K562 (cell line): Measurements from ENCODE around the gene IPO13. TPM values are rescaled to one million over a fixed set of nuclear protein-coding genes. Genes with fewer than 3 reads are reported as not detected.
A peak's percentile ranks its signal among the peaks of the same experiment; 100 is the strongest.

Experiments used
- ATAC-seq: fragments of 200-7000 bp; cut with Tn5 transposase; 3 replicates; pipeline ENCODE4 v1.9.1; 2020; ENCODE audit warnings: moderate library complexity
- BruUV-seq: library from RNA; stranded (reverse); fragments of 400-500 nt; replicated peaks from 2 replicates; lab custom pipeline; 2021; lab: Mats Ljungman, UMichigan
- CTCF ChIA-PET: fragments of 300-600 bp; formaldehyde crosslinking; extraction: SDS; loops from one replicate; lab custom pipeline; 2021; ENCODE audit warnings: low intra/inter-chr PET ratio; lab: Yijun Ruan, JAX
- POLR2A ChIA-PET: fragments of 300-600, 350-650 bp; sonication (Branson Sonifier 250); formaldehyde crosslinking; extraction: SDS; loops from one replicate; lab custom pipeline; 2021; ENCODE audit warnings: antibody characterized with exemption, inconsistent platforms; lab: Yijun Ruan, JAX
- DNase-seq, 4 experiments: peaks; one replicate each; pipeline versions ENCODE4 v3.0.0 to v3.0.0-alpha.2; 2011 to 2018; ENCODE audit warnings: low spot score in 3 of 4, mixed read lengths in 3 of 4; ENCODE audit errors: extremely low read depth in 1 of 4
- FAIRE-seq: peaks from 2 replicates; lab custom pipeline; 2011; peaks lifted over from hg19 to GRCh38; lab: Jason Lieb, UNC
- H2AFZ ChIP-seq: 2 replicates; pipeline ENCODE4 v1.6.0; 2011; ENCODE audit warnings: low read depth, low read length, control low read depth, inconsistent platforms
- H3K27ac ChIP-seq: fragments of 200-600 bp; 3 replicates; pipeline ENCODE4 v1.8.0; 2011; ENCODE audit warnings: low read depth, mild to moderate bottlenecking, control low read depth, inconsistent platforms, low read length, moderate library complexity, mixed read lengths; ENCODE audit errors: extremely low read depth
- H3K27me3 ChIP-seq, 2 experiments: fragments of 300-600 bp in 1 of 2; 2 replicates in 1 of 2; 3 replicates in 1 of 2; pipeline versions ENCODE4 v1.6.0 to v1.8.0; 2011; ENCODE audit warnings: inconsistent platforms in 2 of 2, low read length in 2 of 2, mild to moderate bottlenecking in 1 of 2, mixed read lengths in 1 of 2, moderate library complexity in 1 of 2; ENCODE audit not compliant: control insufficient read depth in 2 of 2, insufficient read depth in 2 of 2
- H3K36me3 ChIP-seq: fragments of 300-600 bp; 3 replicates; pipeline ENCODE4 v1.8.0; 2011; ENCODE audit warnings: mild to moderate bottlenecking, low read length, inconsistent platforms; ENCODE audit not compliant: control insufficient read depth, insufficient read depth
- H3K4me1 ChIP-seq, 2 experiments: fragments of 200-600 bp in 1 of 2; replicated peaks in 1 of 2; 2 replicates in 1 of 2; 3 replicates in 1 of 2; pipeline versions ENCODE4 v1.5.1 to v1.8.0; 2011; ENCODE audit warnings: inconsistent platforms in 2 of 2, low read length in 2 of 2, mild to moderate bottlenecking in 1 of 2, mixed read lengths in 1 of 2, moderate library complexity in 1 of 2; ENCODE audit not compliant: control insufficient read depth in 2 of 2, insufficient read depth in 2 of 2
- H3K4me2 ChIP-seq: 2 replicates; pipeline ENCODE4 v1.6.1; 2011; ENCODE audit warnings: low read length, control low read depth, inconsistent platforms, mixed read lengths; ENCODE audit not compliant: insufficient read depth
- H3K4me3 ChIP-seq: fragments of 200-600 bp; sonication (generic), shearing (Covaris generic); 2 replicates; pipeline ENCODE4 v1.5.1; 2016; ENCODE audit warnings: control low read depth, inconsistent platforms
- H3K79me2 ChIP-seq: fragments of 200-600 bp; 3 replicates; pipeline ENCODE4 v1.8.0; 2011; ENCODE audit warnings: low read length, inconsistent platforms; ENCODE audit not compliant: control insufficient read depth, insufficient read depth
- H3K9ac ChIP-seq, 2 experiments: 2 replicates each; pipeline versions ENCODE4 v1.6.0 to v1.6.1; 2011; ENCODE audit warnings: low read depth in 2 of 2, low read length in 2 of 2, control low read depth in 1 of 2, inconsistent platforms in 1 of 2, mild to moderate bottlenecking in 1 of 2, mixed read lengths in 1 of 2; ENCODE audit not compliant: insufficient read depth in 1 of 2
- H3K9me1 ChIP-seq: one replicate; pipeline ENCODE4 v1.6.0; 2011; ENCODE audit warnings: inconsistent platforms, mild to moderate bottlenecking, low read length, moderate library complexity; ENCODE audit not compliant: control insufficient read depth, insufficient read depth
- H3K9me3 ChIP-seq: replicated peaks from 2 replicates; pipeline ENCODE4 v1.5.1; 2011; ENCODE audit warnings: low read depth, low read length, inconsistent platforms; ENCODE audit not compliant: control insufficient read depth, insufficient read depth
- H4K20me1 ChIP-seq: replicated peaks from 2 replicates; pipeline ENCODE4 v1.6.1; 2011; ENCODE audit warnings: low read length, inconsistent platforms, mixed read lengths; ENCODE audit not compliant: control insufficient read depth, insufficient read depth
- BDP1 ChIP-seq: IDR thresholded peaks from 3 replicates; pipeline ENCODE4 v1.6.1; 2011; ENCODE audit not compliant: insufficient read length, insufficient read depth
- CXXC5 ChIP-seq: fragments of 250-450 bp; sonication (Bioruptor Pico); IDR thresholded peaks from 2 replicates; pipeline ENCODE4 v1.8.0; 2022; ENCODE audit warnings: inconsistent platforms, mild to moderate bottlenecking, moderate library complexity
- PHF8 ChIP-seq: fragments of 200-600 bp; sonication (generic); IDR thresholded peaks from 2 replicates; pipeline ENCODE4 v1.6.1; 2012; ENCODE audit warnings: mixed run types, mild to moderate bottlenecking, inconsistent platforms, low read length, moderate library complexity, borderline replicate concordance
- POLR2A ChIP-seq: fragments of 450-650 bp; conservative IDR thresholded peaks from 2 replicates; pipeline ENCODE4 v1.6.1; 2016
- POLR2G ChIP-seq: fragments of 200-400 bp; formaldehyde crosslinking; IDR thresholded peaks from 2 replicates; pipeline ENCODE4 v1.6.1; 2017; ENCODE audit warnings: low read depth, mild to moderate bottlenecking, antibody characterized with exemption, low read length, moderate library complexity
- RBFOX2 ChIP-seq: fragments of 200-400 bp; formaldehyde crosslinking; IDR thresholded peaks from 2 replicates; pipeline ENCODE4 v1.6.1; 2017; ENCODE audit warnings: low read depth, mild to moderate bottlenecking, low read length, moderate library complexity
- ZNF253 ChIP-seq: fragments of 250-450 bp; sonication (Bioruptor Pico); conservative IDR thresholded peaks from 2 replicates; pipeline ENCODE4 v1.6.1; 2021; ENCODE audit warnings: mild to moderate bottlenecking
- WGBS: fragments of 100-300 bp; shearing (Covaris generic); methylation state at CpG from one replicate; pipeline ENCODE4 v1.1.6; 2016; ENCODE audit warnings: low coverage, mixed read lengths; ENCODE audit not compliant: insufficient coverage; ENCODE audit errors: missing lambda C conversion rate; 5-methylcytosine and 5-hydroxymethylcytosine counted together
- in situ Hi-C: fragments of 300-500 bp; cut with MboI; formaldehyde crosslinking; loops from 4 replicates; pipeline ENCODE4 v1.15.0; 2018; ENCODE audit warnings: inconsistent platforms, mixed read lengths
- intact Hi-C: fragments of 100-400 bp; cut with micrococcal nuclease; formaldehyde crosslinking; loops from 2 replicates; pipeline ENCODE4 v1.14.2; 2022
- polyA plus RNA-seq, 8 experiments: library from polyadenylated mRNA; depleted of rRNA in 4 of 8; stranded (reverse) in 5 of 8; unstranded in 3 of 8; fragments of >200 nt; fragmentation: Nextera tagmentation in 2 of 8; fragmentation: Illumina TruSeq in 1 of 8; extraction: Ambion mirVana in 2 of 8; extraction: Trizol in 1 of 8; gene quantifications; 2 replicates each; pipeline versions ENCODE4 v1.2.1 to v1.2.3, GENCODE V29; 2011 to 2014; ENCODE audit warnings: inconsistent platforms in 1 of 8, missing spikeins in 1 of 8
- total RNA-seq, 7 experiments: library from RNA; depleted of rRNA in 6 of 7; stranded (reverse); fragments of >200 nt in 6 of 7; fragmentation: Illumina TruSeq in 2 of 7; extraction: Trizol in 2 of 7; gene quantifications; 2 replicates each; pipeline versions ENCODE4 v1.2.1 to v1.2.3, GENCODE V29; 2011 to 2021; ENCODE audit warnings: low replicate concordance in 1 of 7
- TF ChIP-seq, protein P1 (sequence below), 3 experiments: fragments of 200-800 bp in 1 of 3; fragments of 250-450 bp in 1 of 3; fragments of 450-650 bp in 1 of 3; sonication (Bioruptor Pico) in 1 of 3; sonication (Bioruptor generic) in 1 of 3; formaldehyde crosslinking in 1 of 3; IDR thresholded peaks; 2 replicates each; pipeline versions ENCODE4 v1.6.1 to v1.8.0; 2016 to 2022; ENCODE audit warnings: mild to moderate bottlenecking in 2 of 3, missing genetic modification characterization in 2 of 3, missing compliant biosample characterization in 1 of 3, moderate library complexity in 1 of 3
- TF ChIP-seq, protein P2 (sequence below), 2 experiments: IDR thresholded peaks; 2 replicates each; pipeline ENCODE4 v1.6.1; 2012; ENCODE audit warnings: improper control_type of control experiment in 2 of 2, low read depth in 2 of 2, low read length in 2 of 2, borderline replicate concordance in 1 of 2
- TF ChIP-seq, protein P3 (sequence below): fragments of 200-800 bp; sonication (Bioruptor generic); IDR thresholded peaks from 2 replicates; pipeline ENCODE4 v1.6.1; 2017; ENCODE audit warnings: missing genetic modification characterization, missing compliant biosample characterization
- TF ChIP-seq, protein P4 (sequence below), 2 experiments: fragments of 200-800 bp in 1 of 2; sonication (Bioruptor generic) in 1 of 2; sonication (generic) in 1 of 2; formaldehyde crosslinking in 1 of 2; IDR thresholded peaks in 1 of 2; conservative IDR thresholded peaks in 1 of 2; 2 replicates each; pipeline versions ENCODE4 v1.5.0 to v1.6.1; 2016 to 2020; ENCODE audit warnings: missing compliant biosample characterization in 1 of 2, missing genetic modification characterization in 1 of 2, missing genetic modification reagents in 1 of 2

Gene IPO13
- total and polyA plus RNA-seq, 9 of the 15 experiments (the other 6 are each of a cell fraction or from before 2014, with no cell fraction given): 7.0 to 30.8 (median 16.2) TPM

DNA sequence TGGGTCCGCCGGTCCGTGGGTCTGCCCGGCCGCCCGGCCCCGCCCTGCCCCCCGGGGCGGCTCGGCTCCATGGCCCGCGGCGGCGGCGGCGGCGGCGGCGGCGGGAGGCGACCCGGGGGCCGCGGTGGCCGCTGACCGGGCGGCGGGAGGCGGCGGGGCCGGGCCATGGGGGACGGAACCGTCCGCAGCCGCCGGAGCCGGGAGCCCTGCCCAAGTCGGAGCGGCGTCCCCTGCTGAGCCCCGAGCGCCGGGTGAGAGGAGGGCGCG lies 32.4 kb downstream of the IPO13 start:
- ChIA-PET CTCF (interaction anchor here (0.6 to 1.1 kb wide), 2 partner anchors 47 to 57 kb away, joined by 3 to 5 read pairs; no protein-coding TSS in a partner anchor), POLR2A (interaction anchor here (1.1 kb wide), 1 partner anchor 11 kb away, joined by 3 read pairs; no protein-coding TSS in a partner anchor)
- peaks cover 21% of the 10 kb centered on the region for H3K9me1 ChIP-seq
- H2AFZ ChIP-seq: no peak overlapping the region
- H4K20me1 ChIP-seq: peaks cover 33% of the 10 kb centered on the region
- H3K9ac ChIP-seq: peak overlapping the region; percentile 75 to 99; a peak in 3 of 4 replicates
- WGBS: no CpG with 5 or more reads among the region's 45 CpGs
- intact Hi-C loops: no loop called here
- no peak for DNase-seq
- peak overlapping the region; percentile 79; the same call in 1 of the 3 replicates for H3K27ac ChIP-seq
- H3K79me2 ChIP-seq: peaks cover 81% of the 10 kb centered on the region
- peak overlapping the region; percentile 47 for H3K4me3 ChIP-seq
- no peaks in the 10 kb centered on the region for H3K27me3 ChIP-seq
- no peaks in the 10 kb centered on the region for H3K9me3 ChIP-seq
- H3K36me3 ChIP-seq: peaks cover 68% of the 10 kb centered on the region
- BruUV-seq: no TSS peak
- peak overlapping the region; percentile 86; the same call in 1 of the 2 replicates for H3K4me2 ChIP-seq
- in situ Hi-C loops: no loop called here
- peaks cover 48 to 86% of the 10 kb centered on the region in 2 experiments for H3K4me1 ChIP-seq
- no peak for FAIRE-seq
- ATAC-seq: no peak
- TF ChIP-seq PHF8 (peak; percentile 34; the same call in 1 of the 2 replicates), ZNF253 (CRISPR knock-in tag) (no peak), CXXC5 (0 out of 2 replicates have a peak, but pooled peaks have one; percentile 34), POLR2A (no peak), BDP1 (no peak), POLR2G (peak; percentile 10; the same call in 1 of the 2 replicates), RBFOX2 (0 out of 2 replicates have a peak, but pooled peaks have one; percentile 2)
- TF ChIP-seq, protein P1, sequence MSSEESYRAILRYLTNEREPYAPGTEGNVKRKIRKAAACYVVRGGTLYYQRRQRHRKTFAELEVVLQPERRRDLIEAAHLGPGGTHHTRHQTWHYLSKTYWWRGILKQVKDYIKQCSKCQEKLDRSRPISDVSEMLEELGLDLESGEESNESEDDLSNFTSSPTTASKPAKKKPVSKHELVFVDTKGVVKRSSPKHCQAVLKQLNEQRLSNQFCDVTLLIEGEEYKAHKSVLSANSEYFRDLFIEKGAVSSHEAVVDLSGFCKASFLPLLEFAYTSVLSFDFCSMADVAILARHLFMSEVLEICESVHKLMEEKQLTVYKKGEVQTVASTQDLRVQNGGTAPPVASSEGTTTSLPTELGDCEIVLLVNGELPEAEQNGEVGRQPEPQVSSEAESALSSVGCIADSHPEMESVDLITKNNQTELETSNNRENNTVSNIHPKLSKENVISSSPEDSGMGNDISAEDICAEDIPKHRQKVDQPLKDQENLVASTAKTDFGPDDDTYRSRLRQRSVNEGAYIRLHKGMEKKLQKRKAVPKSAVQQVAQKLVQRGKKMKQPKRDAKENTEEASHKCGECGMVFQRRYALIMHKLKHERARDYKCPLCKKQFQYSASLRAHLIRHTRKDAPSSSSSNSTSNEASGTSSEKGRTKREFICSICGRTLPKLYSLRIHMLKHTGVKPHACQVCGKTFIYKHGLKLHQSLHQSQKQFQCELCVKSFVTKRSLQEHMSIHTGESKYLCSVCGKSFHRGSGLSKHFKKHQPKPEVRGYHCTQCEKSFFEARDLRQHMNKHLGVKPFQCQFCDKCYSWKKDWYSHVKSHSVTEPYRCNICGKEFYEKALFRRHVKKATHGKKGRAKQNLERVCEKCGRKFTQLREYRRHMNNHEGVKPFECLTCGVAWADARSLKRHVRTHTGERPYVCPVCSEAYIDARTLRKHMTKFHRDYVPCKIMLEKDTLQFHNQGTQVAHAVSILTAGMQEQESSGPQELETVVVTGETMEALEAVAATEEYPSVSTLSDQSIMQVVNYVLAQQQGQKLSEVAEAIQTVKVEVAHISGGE (CRISPR knock-in tag; IDR thresholded peaks at IDR 0.05): peak in 1 of 3 experiments; percentile 61; a peak in 2 of 6 replicates
- TF ChIP-seq, protein P2, sequence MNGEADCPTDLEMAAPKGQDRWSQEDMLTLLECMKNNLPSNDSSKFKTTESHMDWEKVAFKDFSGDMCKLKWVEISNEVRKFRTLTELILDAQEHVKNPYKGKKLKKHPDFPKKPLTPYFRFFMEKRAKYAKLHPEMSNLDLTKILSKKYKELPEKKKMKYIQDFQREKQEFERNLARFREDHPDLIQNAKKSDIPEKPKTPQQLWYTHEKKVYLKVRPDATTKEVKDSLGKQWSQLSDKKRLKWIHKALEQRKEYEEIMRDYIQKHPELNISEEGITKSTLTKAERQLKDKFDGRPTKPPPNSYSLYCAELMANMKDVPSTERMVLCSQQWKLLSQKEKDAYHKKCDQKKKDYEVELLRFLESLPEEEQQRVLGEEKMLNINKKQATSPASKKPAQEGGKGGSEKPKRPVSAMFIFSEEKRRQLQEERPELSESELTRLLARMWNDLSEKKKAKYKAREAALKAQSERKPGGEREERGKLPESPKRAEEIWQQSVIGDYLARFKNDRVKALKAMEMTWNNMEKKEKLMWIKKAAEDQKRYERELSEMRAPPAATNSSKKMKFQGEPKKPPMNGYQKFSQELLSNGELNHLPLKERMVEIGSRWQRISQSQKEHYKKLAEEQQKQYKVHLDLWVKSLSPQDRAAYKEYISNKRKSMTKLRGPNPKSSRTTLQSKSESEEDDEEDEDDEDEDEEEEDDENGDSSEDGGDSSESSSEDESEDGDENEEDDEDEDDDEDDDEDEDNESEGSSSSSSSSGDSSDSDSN (IDR thresholded peaks at IDR 0.05; ENCODE audit: borderline replicate concordance in 1 of 2, low read depth in 2 of 2, low read length in 2 of 2): 0 out of 4 replicates have a peak, but pooled peaks of 1 of the 2 experiments have one; percentile 2
- TF ChIP-seq, protein P3, sequence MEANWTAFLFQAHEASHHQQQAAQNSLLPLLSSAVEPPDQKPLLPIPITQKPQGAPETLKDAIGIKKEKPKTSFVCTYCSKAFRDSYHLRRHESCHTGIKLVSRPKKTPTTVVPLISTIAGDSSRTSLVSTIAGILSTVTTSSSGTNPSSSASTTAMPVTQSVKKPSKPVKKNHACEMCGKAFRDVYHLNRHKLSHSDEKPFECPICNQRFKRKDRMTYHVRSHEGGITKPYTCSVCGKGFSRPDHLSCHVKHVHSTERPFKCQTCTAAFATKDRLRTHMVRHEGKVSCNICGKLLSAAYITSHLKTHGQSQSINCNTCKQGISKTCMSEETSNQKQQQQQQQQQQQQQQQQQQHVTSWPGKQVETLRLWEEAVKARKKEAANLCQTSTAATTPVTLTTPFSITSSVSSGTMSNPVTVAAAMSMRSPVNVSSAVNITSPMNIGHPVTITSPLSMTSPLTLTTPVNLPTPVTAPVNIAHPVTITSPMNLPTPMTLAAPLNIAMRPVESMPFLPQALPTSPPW (CRISPR knock-in tag): peak; percentile 33
- TF ChIP-seq, protein P4, sequence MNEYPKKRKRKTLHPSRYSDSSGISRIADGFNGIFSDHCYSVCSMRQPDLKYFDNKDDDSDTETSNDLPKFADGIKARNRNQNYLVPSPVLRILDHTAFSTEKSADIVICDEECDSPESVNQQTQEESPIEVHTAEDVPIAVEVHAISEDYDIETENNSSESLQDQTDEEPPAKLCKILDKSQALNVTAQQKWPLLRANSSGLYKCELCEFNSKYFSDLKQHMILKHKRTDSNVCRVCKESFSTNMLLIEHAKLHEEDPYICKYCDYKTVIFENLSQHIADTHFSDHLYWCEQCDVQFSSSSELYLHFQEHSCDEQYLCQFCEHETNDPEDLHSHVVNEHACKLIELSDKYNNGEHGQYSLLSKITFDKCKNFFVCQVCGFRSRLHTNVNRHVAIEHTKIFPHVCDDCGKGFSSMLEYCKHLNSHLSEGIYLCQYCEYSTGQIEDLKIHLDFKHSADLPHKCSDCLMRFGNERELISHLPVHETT (CRISPR knock-in tag; conservative IDR thresholded peaks at IDR 0.05 in 1 of 2, IDR thresholded peaks at IDR 0.05 in 1 of 2): peak in 1 of 2 experiments; percentile 87; a peak in 1 of 4 replicates
